GM15510 (cell line): ENCODE data around the gene TRIM40.

Experiments used
- POLR2A ChIP-seq: IDR thresholded peaks from 3 replicates; pipeline ENCODE4 v1.6.1; 2011; ENCODE audit warnings: borderline replicate concordance; ENCODE audit not compliant: insufficient read length; ENCODE audit errors: extremely low read depth

The TRIM40 gene

GRCh38 chr6:30188541-30188940 is 52.6 kb downstream of the TRIM40 start:
- no peak for TF ChIP-seq POLR2A

- TF ChIP-seq POLR2A, result no peak
These were observed 56.1 kb downstream of the TRIM40 start for GRCh38 chr6:30192076-30192475.

GRCh38 chr6:30194797-30195690 is 59.1 kb downstream of the TRIM40 start:
- TF ChIP-seq POLR2A, result no peak

GRCh38 chr6:30195951-30196350 is 60.0 kb downstream of the TRIM40 start:
- TF ChIP-seq POLR2A, result no peak

GRCh38 chr6:30196376-30196775 is 60.4 kb downstream of the TRIM40 start:
- TF ChIP-seq POLR2A, result no peak
